A549 (cell line): Measurements from ENCODE around the gene KIF12. TPM values are rescaled to one million over a fixed set of nuclear protein-coding genes. Genes with fewer than 3 reads are reported as not detected.

Experiments used
- ATAC-seq, 2 experiments: fragments of 200-7000 bp in 1 of 2; fragments of >200 bp in 1 of 2; cut with Nextera tagmentation in 1 of 2; cut with Tn5 transposase in 1 of 2; 3 replicates each; pipeline versions ENCODE4 v1.8.0 to v1.9.1; 2018 to 2020; ENCODE audit warnings: mild to moderate bottlenecking in 1 of 2, moderate library complexity in 1 of 2
- CTCF ChIA-PET: fragments of 300-600 bp; sonication (Branson Sonifier 250); formaldehyde crosslinking; extraction: SDS; loops from one replicate; lab custom pipeline; 2021; ENCODE audit warnings: antibody characterized with exemption, inconsistent platforms; lab: Yijun Ruan, JAX
- POLR2A ChIA-PET: fragments of 350-600 bp; formaldehyde crosslinking; extraction: SDS; loops from one replicate; lab custom pipeline; 2021; ENCODE audit warnings: antibody characterized with exemption, inconsistent platforms; lab: Yijun Ruan, JAX
- DNase-seq, 2 experiments: peaks; one replicate each; pipeline versions ENCODE4 v3.0.0 to v3.0.0-alpha.2; 2011 to 2016; ENCODE audit warnings: low read depth in 1 of 2, low spot score in 1 of 2
- FAIRE-seq: peaks from 2 replicates; lab custom pipeline; 2011; peaks lifted over from hg19 to GRCh38; lab: Jason Lieb, UNC
- H3K27ac ChIP-seq, 2 experiments: fragments of >200 bp; sonication (Bioruptor Twin); formaldehyde crosslinking; 3 replicates each; pipeline ENCODE4 v1.5.1; 2016 to 2017
- H3K4me1 ChIP-seq: fragments of >200 bp; sonication (Bioruptor Twin); formaldehyde crosslinking; 3 replicates; pipeline ENCODE4 v1.6.1; 2016
- H3K4me2 ChIP-seq: fragments of >200 bp; sonication (Bioruptor Twin); formaldehyde crosslinking; 3 replicates; pipeline ENCODE4 v1.6.1; 2016
- H3K4me3 ChIP-seq: fragments of >200 bp; sonication (Bioruptor Twin); formaldehyde crosslinking; 3 replicates; pipeline ENCODE4 v1.5.1; 2016
- H3K9me3 ChIP-seq: fragments of >200 bp; sonication (Bioruptor Twin); formaldehyde crosslinking; 3 replicates; pipeline ENCODE4 v1.6.1; 2016
- CBX8 ChIP-seq: fragments of 200-600 bp; sonication (generic); IDR thresholded peaks from 2 replicates; pipeline ENCODE4 v1.6.1; 2016
- CHD4 ChIP-seq: fragments of 200-600 bp; sonication (generic); IDR thresholded peaks from 2 replicates; pipeline ENCODE4 v1.6.1; 2016; ENCODE audit warnings: antibody characterized with exemption, mild to moderate bottlenecking, borderline replicate concordance
- EHMT2 ChIP-seq: fragments of 200-600 bp; sonication (generic); IDR thresholded peaks from 2 replicates; pipeline ENCODE4 v1.6.1; 2016; ENCODE audit warnings: antibody characterized with exemption, low read depth, mild to moderate bottlenecking, moderate library complexity
- EP300 ChIP-seq, 2 experiments: fragments of >200 bp; sonication (Bioruptor Twin); formaldehyde crosslinking; IDR thresholded peaks; 2 replicates in 1 of 2; 3 replicates in 1 of 2; pipeline ENCODE4 v1.6.1; 2016 to 2017
- HOXA7 ChIP-seq: fragments of 250-450 bp; sonication (Bioruptor Pico); IDR thresholded peaks from 2 replicates; pipeline ENCODE4 v1.5.0; 2020; ENCODE audit warnings: mild to moderate bottlenecking, moderate library complexity
- HOXB13 ChIP-seq: fragments of 250-450 bp; sonication (Bioruptor Pico); IDR thresholded peaks from 2 replicates; pipeline ENCODE4 v1.5.0; 2020; ENCODE audit warnings: low read depth, mild to moderate bottlenecking, moderate library complexity
- JUNB ChIP-seq: fragments of >200 bp; sonication (Bioruptor Twin); formaldehyde crosslinking; IDR thresholded peaks from 2 replicates; pipeline ENCODE4 v1.6.1; 2016
- KDM1A ChIP-seq: fragments of 200-600 bp; sonication (generic); IDR thresholded peaks from 2 replicates; pipeline ENCODE4 v1.6.1; 2016; ENCODE audit warnings: low read depth, mild to moderate bottlenecking
- MAFK ChIP-seq: fragments of 450-650 bp; IDR thresholded peaks from 2 replicates; pipeline ENCODE4 v1.6.1; 2014; ENCODE audit not compliant: partially characterized antibody
- MYC ChIP-seq: IDR thresholded peaks from 2 replicates; pipeline ENCODE4 v1.6.1; 2012; ENCODE audit warnings: mild to moderate bottlenecking, inconsistent platforms, low read length, improper control_type of control experiment, borderline replicate concordance
- NFE2L2 ChIP-seq: fragments of 150-350 bp; conservative IDR thresholded peaks from 2 replicates; pipeline ENCODE4 v1.6.1; 2014; ENCODE audit warnings: low read length
- NR3C1 ChIP-seq: fragments of >200 bp; sonication (Bioruptor Twin); formaldehyde crosslinking; IDR thresholded peaks from 3 replicates; pipeline ENCODE4 v1.6.1; 2017
- POLR2A ChIP-seq: IDR thresholded peaks from 2 replicates; pipeline ENCODE4 v1.6.1; 2012; ENCODE audit warnings: mild to moderate bottlenecking, low read length
- POLR2AphosphoS2 ChIP-seq: conservative IDR thresholded peaks from 2 replicates; pipeline ENCODE4 v1.6.1; 2012; ENCODE audit warnings: low read length, improper control_type of control experiment, inconsistent platforms
- RCOR1 ChIP-seq: fragments of 150-350 bp; IDR thresholded peaks from 2 replicates; pipeline ENCODE4 v1.6.1; 2014; ENCODE audit warnings: antibody characterized with exemption, low read length, low read depth
- SREBF2 ChIP-seq: fragments of 450-650 bp; IDR thresholded peaks from 2 replicates; pipeline ENCODE4 v1.6.1; 2014; ENCODE audit warnings: mild to moderate bottlenecking, moderate library complexity
- TFCP2L1 ChIP-seq: fragments of 250-450 bp; sonication (Bioruptor Pico); IDR thresholded peaks from 2 replicates; pipeline ENCODE4 v1.5.0; 2021; ENCODE audit warnings: mild to moderate bottlenecking
- ZFP36 ChIP-seq: fragments of 450-650 bp; IDR thresholded peaks from 2 replicates; pipeline ENCODE4 v1.6.1; 2014; ENCODE audit warnings: borderline replicate concordance; ENCODE audit not compliant: partially characterized antibody
- ZSCAN20 ChIP-seq: fragments of 250-450 bp; sonication (Bioruptor Pico); IDR thresholded peaks from 2 replicates; pipeline ENCODE4 v1.8.0; 2022; ENCODE audit warnings: mild to moderate bottlenecking, moderate library complexity
- WGBS: methylation state at CpG from one replicate; pipeline ENCODE4 v1.1.6; 2017; ENCODE audit errors: missing lambda C conversion rate; 5-methylcytosine and 5-hydroxymethylcytosine counted together
- polyA plus RNA-seq, 4 experiments: library from polyadenylated mRNA; depleted of rRNA in 3 of 4; stranded (reverse); fragments of >200 nt; fragmentation: RNase III in 1 of 4; extraction: RNeasy Plus Mini Kit Qiagen cat#74134 plus additional on column Dnase treatment in 1 of 4; gene quantifications; 2 replicates in 3 of 4; 3 replicates in 1 of 4; pipeline ENCODE4 v1.2.3, GENCODE V29; 2011 to 2017
- TF ChIP-seq, protein P1 (sequence below): fragments of 250-450 bp; sonication (Bioruptor Pico); IDR thresholded peaks from 2 replicates; pipeline ENCODE4 v1.5.0; 2020; ENCODE audit warnings: low read depth, mild to moderate bottlenecking, moderate library complexity
- TF ChIP-seq, protein P2 (sequence below): fragments of 150-350 bp; IDR thresholded peaks from 2 replicates; pipeline ENCODE4 v1.6.1; 2014; ENCODE audit warnings: low read depth, mild to moderate bottlenecking, low read length
- TF ChIP-seq, protein P3 (sequence below): fragments of >200 bp; sonication (Bioruptor Twin); formaldehyde crosslinking; IDR thresholded peaks from 2 replicates; pipeline ENCODE4 v1.6.1; 2016
- TF ChIP-seq, protein P4 (sequence below): fragments of >200 bp; sonication (Bioruptor Twin); formaldehyde crosslinking; IDR thresholded peaks from 3 replicates; pipeline ENCODE4 v1.6.1; 2016
- TF ChIP-seq, protein P5 (sequence below): fragments of 250-450 bp; sonication (Bioruptor Pico); IDR thresholded peaks from 2 replicates; pipeline ENCODE4 v1.5.0; 2021; ENCODE audit warnings: mild to moderate bottlenecking, moderate library complexity, borderline replicate concordance

The KIF12 gene
- polyA plus RNA-seq, 2 of the 4 experiments (the other 2 are of a cell fraction), result 6.0 to 6.3 TPM

DNA sequence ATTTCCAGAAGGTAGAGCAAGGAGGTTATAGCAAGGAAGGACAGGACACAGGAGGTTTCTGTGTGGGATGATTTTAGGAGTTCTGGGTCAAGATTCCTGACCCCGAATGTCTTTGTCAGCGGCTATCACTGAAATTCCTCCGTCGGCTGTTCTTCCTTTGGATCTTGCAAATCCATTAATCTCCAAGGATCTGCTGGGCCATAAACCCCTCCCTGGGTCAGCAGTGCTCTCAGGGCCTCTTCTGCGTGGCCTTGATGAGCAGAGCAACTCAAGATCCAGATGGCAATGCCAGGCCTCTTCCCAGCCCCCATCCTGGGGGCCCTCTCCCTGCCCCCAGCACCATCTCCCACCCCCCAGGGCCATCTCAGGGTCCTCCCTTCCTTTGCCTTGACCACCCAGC, 40.0 kb upstream of the KIF12 start:
- POLR2A ChIA-PET, result no interaction called here
- no peak for ATAC-seq

DNA sequence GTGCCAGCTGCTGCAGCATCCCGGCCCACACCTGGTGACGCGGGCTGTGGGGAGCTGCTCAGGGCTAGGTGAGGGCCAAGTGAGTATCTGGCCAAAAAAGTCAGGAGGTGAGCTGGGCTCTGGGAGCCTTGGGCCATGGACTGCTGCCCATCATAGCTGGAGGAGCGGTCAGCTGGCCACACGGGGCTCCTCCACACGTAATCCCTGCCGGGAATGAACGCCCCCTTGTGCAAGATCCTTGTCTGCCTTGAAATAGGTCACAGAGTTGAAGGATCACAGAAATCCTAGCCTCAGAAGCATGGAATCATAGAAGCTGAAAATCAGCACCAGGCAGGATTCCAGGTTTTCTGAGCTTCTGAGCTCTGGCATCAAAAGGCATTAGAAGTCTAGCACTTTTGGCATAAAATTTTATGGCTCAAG, 39.5 kb upstream of the KIF12 start:
- no peak for FAIRE-seq
- ChIA-PET POLR2A (no interaction called here), CTCF (interaction anchor here (1.4 to 11.7 kb wide), 4 partner anchors 8 to 153 kb away, joined by 3 to 96 read pairs (median 20); partner anchors contain the start of gene COL27A1)
- no peak overlapping the region for H3K4me3 ChIP-seq
- 0 out of 3 replicates have a peak, but pooled peaks cover 7% of the 10 kb centered on the region for H3K4me1 ChIP-seq
- H3K4me2 ChIP-seq, result no peak overlapping the region
- TF ChIP-seq CBX8 (no peak), EHMT2 (no peak), ZSCAN20 (CRISPR knock-in tag) (no peak), RCOR1 (no peak), SREBF2 (no peak), MYC (no peak), TFCP2L1 (CRISPR knock-in tag) (no peak), KDM1A (no peak), ZFP36 (no peak), HOXA7 (no peak), NR3C1 (no peak), HOXB13 (CRISPR knock-in tag) (no peak), JUNB (no peak), CHD4 (no peak)
- TF ChIP-seq, protein P1, sequence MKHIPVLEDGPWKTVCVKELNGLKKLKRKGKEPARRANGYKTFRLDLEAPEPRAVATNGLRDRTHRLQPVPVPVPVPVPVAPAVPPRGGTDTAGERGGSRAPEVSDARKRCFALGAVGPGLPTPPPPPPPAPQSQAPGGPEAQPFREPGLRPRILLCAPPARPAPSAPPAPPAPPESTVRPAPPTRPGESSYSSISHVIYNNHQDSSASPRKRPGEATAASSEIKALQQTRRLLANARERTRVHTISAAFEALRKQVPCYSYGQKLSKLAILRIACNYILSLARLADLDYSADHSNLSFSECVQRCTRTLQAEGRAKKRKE, result no peak
- TF ChIP-seq, protein P2, sequence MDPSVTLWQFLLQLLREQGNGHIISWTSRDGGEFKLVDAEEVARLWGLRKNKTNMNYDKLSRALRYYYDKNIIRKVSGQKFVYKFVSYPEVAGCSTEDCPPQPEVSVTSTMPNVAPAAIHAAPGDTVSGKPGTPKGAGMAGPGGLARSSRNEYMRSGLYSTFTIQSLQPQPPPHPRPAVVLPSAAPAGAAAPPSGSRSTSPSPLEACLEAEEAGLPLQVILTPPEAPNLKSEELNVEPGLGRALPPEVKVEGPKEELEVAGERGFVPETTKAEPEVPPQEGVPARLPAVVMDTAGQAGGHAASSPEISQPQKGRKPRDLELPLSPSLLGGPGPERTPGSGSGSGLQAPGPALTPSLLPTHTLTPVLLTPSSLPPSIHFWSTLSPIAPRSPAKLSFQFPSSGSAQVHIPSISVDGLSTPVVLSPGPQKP, result no peak
- TF ChIP-seq, protein P3, sequence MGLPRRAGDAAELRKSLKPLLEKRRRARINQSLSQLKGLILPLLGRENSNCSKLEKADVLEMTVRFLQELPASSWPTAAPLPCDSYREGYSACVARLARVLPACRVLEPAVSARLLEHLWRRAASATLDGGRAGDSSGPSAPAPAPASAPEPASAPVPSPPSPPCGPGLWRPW, result no peak
- DNase-seq, result no peak
- no peaks in the 10 kb centered on the region; the same call in 2 of the 3 replicates for H3K9me3 ChIP-seq
- H3K27ac ChIP-seq, result no peak overlapping the region
- 86% methylated on average over 8 of the region's 8 CpGs for WGBS
- no peak; a peak in 1 of 6 replicates for ATAC-seq

More for the DNA sequence above, 40.0 kb upstream of the KIF12 start:
- DNase-seq, result no peak
- 0 out of 3 replicates have a peak, but pooled peaks cover 7% of the 10 kb centered on the region for H3K4me1 ChIP-seq
- H3K9me3 ChIP-seq, result no peaks in the 10 kb centered on the region; the same call in 2 of the 3 replicates
- CTCF ChIA-PET, result interaction anchor here (1.0 to 11.7 kb wide), 6 partner anchors 16 to 152 kb away, joined by 4 to 98 read pairs (median 20); partner anchors contain the start of gene COL27A1
- WGBS, result 93% methylated on average over 5 of the region's 5 CpGs
- H3K4me2 ChIP-seq, result no peak overlapping the region
- H3K4me3 ChIP-seq, result no peak overlapping the region
- no peak for TF ChIP-seq POLR2A
- TF ChIP-seq POLR2AphosphoS2, result no peak
- no peak for TF ChIP-seq NFE2L2
- TF ChIP-seq, protein P2, result no peak
- TF ChIP-seq EP300 (IDR thresholded peaks at IDR 0.05), result no peak
- TF ChIP-seq, protein P4, sequence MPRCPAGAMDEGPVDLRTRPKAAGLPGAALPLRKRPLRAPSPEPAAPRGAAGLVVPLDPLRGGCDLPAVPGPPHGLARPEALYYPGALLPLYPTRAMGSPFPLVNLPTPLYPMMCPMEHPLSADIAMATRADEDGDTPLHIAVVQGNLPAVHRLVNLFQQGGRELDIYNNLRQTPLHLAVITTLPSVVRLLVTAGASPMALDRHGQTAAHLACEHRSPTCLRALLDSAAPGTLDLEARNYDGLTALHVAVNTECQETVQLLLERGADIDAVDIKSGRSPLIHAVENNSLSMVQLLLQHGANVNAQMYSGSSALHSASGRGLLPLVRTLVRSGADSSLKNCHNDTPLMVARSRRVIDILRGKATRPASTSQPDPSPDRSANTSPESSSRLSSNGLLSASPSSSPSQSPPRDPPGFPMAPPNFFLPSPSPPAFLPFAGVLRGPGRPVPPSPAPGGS, result no peak
- TF ChIP-seq, protein P5, sequence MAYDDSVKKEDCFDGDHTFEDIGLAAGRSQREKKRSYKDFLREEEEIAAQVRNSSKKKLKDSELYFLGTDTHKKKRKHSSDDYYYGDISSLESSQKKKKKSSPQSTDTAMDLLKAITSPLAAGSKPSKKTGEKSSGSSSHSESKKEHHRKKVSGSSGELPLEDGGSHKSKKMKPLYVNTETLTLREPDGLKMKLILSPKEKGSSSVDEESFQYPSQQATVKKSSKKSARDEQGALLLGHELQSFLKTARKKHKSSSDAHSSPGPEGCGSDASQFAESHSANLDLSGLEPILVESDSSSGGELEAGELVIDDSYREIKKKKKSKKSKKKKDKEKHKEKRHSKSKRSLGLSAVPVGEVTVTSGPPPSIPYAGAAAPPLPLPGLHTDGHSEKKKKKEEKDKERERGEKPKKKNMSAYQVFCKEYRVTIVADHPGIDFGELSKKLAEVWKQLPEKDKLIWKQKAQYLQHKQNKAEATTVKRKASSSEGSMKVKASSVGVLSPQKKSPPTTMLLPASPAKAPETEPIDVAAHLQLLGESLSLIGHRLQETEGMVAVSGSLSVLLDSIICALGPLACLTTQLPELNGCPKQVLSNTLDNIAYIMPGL, result no peak
- no peak for TF ChIP-seq MAFK
- FAIRE-seq, result no peak
- H3K27ac ChIP-seq, result no peak overlapping the region
